ENCODE measurements around the gene TNFRSF18. TPM values are rescaled to one million over a fixed set of nuclear protein-coding genes. Genes with fewer than 3 reads are reported as not detected.

Gene TNFRSF18
- total RNA-seq, 1 experiment from 2014 or later, result 0.83 TPM

- H3K4me1 Mint-ChIP-seq, result peaks cover 15% of the 10 kb centered on the region
- H3K9me3 Mint-ChIP-seq, result no peaks in the 10 kb centered on the region
- H3K27ac Mint-ChIP-seq, result no peak overlapping the region
- TF ChIP-seq NR1H2 (CRISPR knock-in tag; IDR thresholded peaks at IDR 0.05), result no peak
- TF ChIP-seq FOXP4 (CRISPR knock-in tag; IDR thresholded peaks at IDR 0.05), result no peak
- TF ChIP-seq NR3C1 (CRISPR knock-in tag; conservative IDR thresholded peaks at IDR 0.05; ENCODE audit: low read depth), result no peak
- TF ChIP-seq ATF6 (CRISPR knock-in tag; IDR thresholded peaks at IDR 0.05), result no peak
- no peak for TF ChIP-seq SP1 (CRISPR knock-in tag; conservative IDR thresholded peaks at IDR 0.05)
- TF ChIP-seq CDX4 (CRISPR knock-in tag; IDR thresholded peaks at IDR 0.05; ENCODE audit: borderline replicate concordance), result no peak
- peaks cover 7% of the 10 kb centered on the region for H3K27me3 Mint-ChIP-seq (ENCODE audit: low read depth)
- POLR2A ChIA-PET, result no interaction called here
- DNase-seq (ENCODE audit: low spot score), result no peak
- no peak overlapping the region for H3K4me3 Mint-ChIP-seq
- no peaks in the 10 kb centered on the region for H3K36me3 Mint-ChIP-seq
- CTCF ChIA-PET, result no interaction called here
- ATAC-seq, result no peak
Observed at GRCh38 chr1:1166642-1167397, 39.6 kb downstream of the TNFRSF18 start.

GRCh38 chr1:1165900-1166421 lies 40.4 kb downstream of the TNFRSF18 start:
- ChIA-PET POLR2A (no interaction called here), CTCF (interaction anchor here (1.1 to 2.0 kb wide), 2 partner anchors 40 to 43 kb away, joined by 3 to 5 read pairs; partner anchors contain the start of gene TNFRSF18)
- no peak for TF ChIP-seq MAX (CRISPR knock-in tag; IDR thresholded peaks at IDR 0.05)
- no peak for TF ChIP-seq ZBTB43 (CRISPR knock-in tag; IDR thresholded peaks at IDR 0.05)
- no peak for TF ChIP-seq ZNF671 (CRISPR knock-in tag; IDR thresholded peaks at IDR 0.05)
- no peak for TF ChIP-seq TCF7 (CRISPR knock-in tag; IDR thresholded peaks at IDR 0.05; ENCODE audit: low read depth)
- H3K4me3 Mint-ChIP-seq, result no peak overlapping the region
- ATAC-seq (no peak), DNase-seq (ENCODE audit: low spot score) (no peak)
- H3K4me1 Mint-ChIP-seq, result peaks cover 15% of the 10 kb centered on the region
- no peaks in the 10 kb centered on the region for H3K9me3 Mint-ChIP-seq
- H3K36me3 Mint-ChIP-seq, result no peaks in the 10 kb centered on the region
- H3K27me3 Mint-ChIP-seq (ENCODE audit: low read depth), result peaks cover 7% of the 10 kb centered on the region
- no peak overlapping the region for H3K27ac Mint-ChIP-seq

- peaks cover 15% of the 10 kb centered on the region for H3K4me1 Mint-ChIP-seq
- H3K27me3 Mint-ChIP-seq (ENCODE audit: low read depth), result peaks cover 7% of the 10 kb centered on the region
- no peak overlapping the region for H3K27ac Mint-ChIP-seq
- ChIA-PET CTCF (interaction anchor here (0.9 to 2.0 kb wide), 5 partner anchors 8 to 152 kb away, joined by 3 to 8 read pairs (median 3); partner anchors contain the start of genes ISG15, TNFRSF18 and TTLL10), POLR2A (interaction anchor here (0.9 to 1.1 kb wide), 2 partner anchors 8 to 43 kb away, joined by 3 to 4 read pairs; partner anchors contain the start of gene TTLL10)
- H3K4me3 Mint-ChIP-seq, result no peak overlapping the region
- H3K36me3 Mint-ChIP-seq, result no peaks in the 10 kb centered on the region
- no peak for TF ChIP-seq TEAD4 (CRISPR knock-in tag; IDR thresholded peaks at IDR 0.05)
- TF ChIP-seq PREB (CRISPR knock-in tag; IDR thresholded peaks at IDR 0.05; ENCODE audit: borderline replicate concordance), result no peak
- TF ChIP-seq KAT7 (CRISPR knock-in tag; IDR thresholded peaks at IDR 0.05; ENCODE audit: borderline replicate concordance), result no peak
- no peak for TF ChIP-seq NR2C2 (CRISPR knock-in tag; IDR thresholded peaks at IDR 0.05)
- no peak for TF ChIP-seq HMGA2 (CRISPR knock-in tag; IDR thresholded peaks at IDR 0.05)
- no peak for TF ChIP-seq E2F1 (CRISPR knock-in tag; IDR thresholded peaks at IDR 0.05)
- DNase-seq (ENCODE audit: low spot score) (no peak), ATAC-seq (no peak)
- H3K9me3 Mint-ChIP-seq, result no peaks in the 10 kb centered on the region
Observed at GRCh38 chr1:1165485-1165884, 40.9 kb downstream of the TNFRSF18 start.
